AG10803 (cell line): ENCODE measurements around the gene ARMC2.
"Not testable (repeated sequence)": the region's sequence is repeated elsewhere in the genome, so short reads cannot be mapped to it uniquely, and the experiment has no call there.

Experiments used
- DNase-seq: peaks from one replicate; pipeline ENCODE4 v3.0.0; 2010; ENCODE audit warnings: low read depth
- H3K4me3 ChIP-seq: 2 replicates; pipeline ENCODE4 v1.5.1; 2011; ENCODE audit warnings: mild to moderate bottlenecking, low read length, control low read depth
- TF ChIP-seq, protein P1 (sequence below): conservative IDR thresholded peaks from 2 replicates; pipeline ENCODE4 v1.5.1; 2011; ENCODE audit warnings: mild to moderate bottlenecking, low read length, control low read depth, inconsistent platforms

ARMC2 gene

DNA sequence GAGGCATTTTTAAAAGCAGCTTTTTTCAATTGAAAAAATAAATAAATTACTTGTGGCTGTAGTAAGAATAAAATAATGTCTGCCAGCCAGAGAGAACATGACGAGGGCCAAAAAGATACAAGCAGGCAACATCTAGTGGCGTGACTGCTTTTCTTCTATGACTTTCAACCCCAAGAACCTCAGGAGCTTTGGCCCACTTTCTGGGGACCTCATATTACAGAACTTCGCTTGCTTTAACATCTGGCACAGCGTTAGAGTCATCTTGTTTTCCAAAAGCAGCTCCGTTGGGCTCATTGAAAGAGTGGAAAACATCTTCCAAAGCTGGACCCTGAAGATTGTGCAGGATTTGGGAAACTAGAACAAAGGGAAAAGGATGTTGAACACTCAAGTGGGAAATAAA, 67.0 kb downstream of the ARMC2 start:
- TF ChIP-seq, protein P1, sequence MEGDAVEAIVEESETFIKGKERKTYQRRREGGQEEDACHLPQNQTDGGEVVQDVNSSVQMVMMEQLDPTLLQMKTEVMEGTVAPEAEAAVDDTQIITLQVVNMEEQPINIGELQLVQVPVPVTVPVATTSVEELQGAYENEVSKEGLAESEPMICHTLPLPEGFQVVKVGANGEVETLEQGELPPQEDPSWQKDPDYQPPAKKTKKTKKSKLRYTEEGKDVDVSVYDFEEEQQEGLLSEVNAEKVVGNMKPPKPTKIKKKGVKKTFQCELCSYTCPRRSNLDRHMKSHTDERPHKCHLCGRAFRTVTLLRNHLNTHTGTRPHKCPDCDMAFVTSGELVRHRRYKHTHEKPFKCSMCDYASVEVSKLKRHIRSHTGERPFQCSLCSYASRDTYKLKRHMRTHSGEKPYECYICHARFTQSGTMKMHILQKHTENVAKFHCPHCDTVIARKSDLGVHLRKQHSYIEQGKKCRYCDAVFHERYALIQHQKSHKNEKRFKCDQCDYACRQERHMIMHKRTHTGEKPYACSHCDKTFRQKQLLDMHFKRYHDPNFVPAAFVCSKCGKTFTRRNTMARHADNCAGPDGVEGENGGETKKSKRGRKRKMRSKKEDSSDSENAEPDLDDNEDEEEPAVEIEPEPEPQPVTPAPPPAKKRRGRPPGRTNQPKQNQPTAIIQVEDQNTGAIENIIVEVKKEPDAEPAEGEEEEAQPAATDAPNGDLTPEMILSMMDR = no peak
- H3K4me3 ChIP-seq = no peak overlapping the region
- no peak for DNase-seq

DNA sequence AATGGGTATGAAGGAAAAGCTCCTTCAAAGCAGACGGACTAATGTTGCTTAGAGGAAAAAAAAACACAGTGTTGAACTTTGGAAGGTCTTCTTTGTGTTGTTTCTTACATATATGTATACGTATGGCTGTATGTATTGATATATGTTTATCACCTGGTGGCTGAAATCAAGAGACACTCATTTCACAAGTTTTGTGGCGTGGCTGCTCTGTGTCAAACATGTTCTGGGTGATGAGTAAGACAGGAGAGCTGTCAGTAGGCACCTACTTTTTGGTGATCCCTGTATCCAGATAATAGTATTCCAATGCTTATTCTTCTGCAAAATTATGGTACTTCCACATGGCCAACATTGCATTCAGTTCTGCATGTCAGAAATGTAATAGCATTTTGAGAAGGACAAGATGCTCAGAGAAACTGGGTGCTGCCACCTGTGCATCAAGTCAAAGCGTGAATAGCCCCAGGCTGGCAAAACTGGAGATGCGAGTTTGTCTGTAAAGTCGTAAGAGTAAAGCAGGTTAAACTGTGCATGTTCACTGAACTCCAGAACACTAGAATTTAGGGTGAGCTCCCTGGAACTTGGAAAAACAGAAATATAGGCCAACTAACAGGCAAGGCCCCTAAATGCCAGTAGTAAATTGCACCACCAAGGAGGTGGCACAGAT, 67.9 kb downstream of the ARMC2 start:
- TF ChIP-seq, protein P1 = no peak
- no peak overlapping the region for H3K4me3 ChIP-seq
- no peak for DNase-seq

DNA sequence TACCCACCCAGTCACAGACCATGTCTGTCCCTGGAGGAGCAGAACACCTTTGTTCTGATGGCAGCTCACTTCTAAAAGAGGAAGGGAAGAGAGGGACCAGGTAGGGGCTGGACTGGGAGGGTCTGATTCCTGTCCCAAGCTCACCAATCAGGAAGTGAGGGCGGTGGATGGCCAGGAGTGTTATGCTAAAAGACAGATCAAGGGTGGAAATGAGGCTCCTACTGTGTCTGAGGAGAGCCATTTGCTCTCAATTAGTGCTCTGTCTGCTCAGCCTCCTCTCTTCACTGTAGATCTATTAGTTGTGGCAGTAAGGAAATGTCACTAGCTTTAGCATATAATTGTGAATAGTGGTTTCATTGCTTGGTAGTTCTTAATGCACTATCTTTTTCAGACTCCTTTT, 72.5 kb downstream of the ARMC2 start:
- DNase-seq = no peak
- H3K4me3 ChIP-seq = no peak overlapping the region
- TF ChIP-seq, protein P1 = no peak

DNA sequence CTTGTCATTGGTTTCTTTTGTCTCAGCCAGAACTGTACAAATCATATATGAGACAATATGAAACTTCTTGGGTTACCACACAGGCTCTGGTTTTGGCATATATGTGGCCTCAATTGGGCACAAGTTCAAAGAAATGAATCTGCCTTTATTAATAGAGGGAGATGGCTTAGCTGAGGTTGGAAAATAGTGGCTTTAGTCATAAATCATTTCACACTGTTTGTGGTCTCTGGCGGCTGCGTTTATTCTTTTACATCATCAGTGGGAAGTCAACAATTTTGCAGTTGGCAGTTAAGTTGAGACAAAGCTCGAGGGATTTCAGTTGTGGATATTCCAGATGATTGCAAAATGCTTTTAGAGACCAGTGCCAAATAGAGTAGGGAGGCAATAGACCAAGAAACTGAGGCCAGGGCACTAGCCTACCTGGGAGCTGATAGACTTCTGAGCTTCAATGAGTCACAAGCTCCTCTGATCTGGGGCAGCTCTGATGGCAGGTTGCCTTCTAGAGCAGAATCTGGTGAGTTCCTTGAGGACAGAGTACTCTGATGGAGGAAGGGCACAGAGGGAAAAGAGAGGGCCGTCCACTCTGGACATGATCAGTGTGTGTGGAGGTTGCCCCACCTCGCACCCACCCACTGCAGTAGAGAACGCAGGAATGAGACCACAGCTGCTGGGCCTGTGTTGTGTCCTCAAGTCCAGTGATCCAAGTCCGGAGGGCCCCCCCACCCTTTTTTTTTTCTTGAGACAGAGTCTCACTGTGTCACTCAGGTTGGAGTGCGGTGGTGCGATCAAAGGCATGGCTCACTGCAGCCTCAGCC, 73.5 kb downstream of the ARMC2 start:
- DNase-seq = peak; percentile 91
- TF ChIP-seq, protein P1 = no peak
- H3K4me3 ChIP-seq = no peak overlapping the region

DNA sequence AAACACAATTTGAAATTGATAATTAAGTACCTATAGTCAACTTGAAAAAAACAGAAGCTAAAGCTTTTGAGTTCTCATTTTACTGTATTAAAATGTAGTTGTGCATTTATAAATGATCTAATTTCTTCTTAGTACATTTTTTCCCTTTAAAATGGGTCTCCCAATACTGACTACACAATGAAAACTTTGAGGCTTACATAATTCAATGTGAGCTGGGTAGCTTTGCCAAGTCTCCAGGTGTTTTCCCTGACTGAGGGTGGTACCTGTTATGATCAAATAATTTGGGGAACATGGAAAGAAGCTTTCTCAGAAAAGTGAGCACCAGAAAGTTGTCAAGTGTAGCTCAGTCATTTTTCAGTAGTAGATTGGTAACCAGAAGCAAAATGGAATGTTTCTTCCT, 74.3 kb downstream of the ARMC2 start:
- TF ChIP-seq, protein P1 = no peak
- no peak for DNase-seq
- no peak overlapping the region for H3K4me3 ChIP-seq

DNA sequence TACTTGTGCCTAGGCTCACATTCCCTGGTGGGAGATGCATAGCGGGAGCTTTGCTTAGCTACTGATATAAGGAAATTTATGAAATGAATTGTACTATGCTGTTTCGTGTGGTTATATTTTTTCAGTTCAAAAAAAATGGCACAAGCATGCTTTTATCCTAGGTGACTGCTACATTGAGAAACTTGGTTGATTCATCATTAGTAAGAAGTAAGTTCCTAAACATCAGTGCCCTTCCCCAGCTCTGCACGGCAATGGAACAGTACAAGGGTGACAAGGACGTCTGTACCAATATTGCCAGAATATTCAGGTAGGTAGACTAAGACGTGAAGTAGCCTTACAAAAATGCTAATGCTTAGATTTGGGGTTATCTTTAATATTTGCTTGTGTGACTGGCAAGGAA, 79.7 kb downstream of the ARMC2 start:
- TF ChIP-seq, protein P1 = no peak
- no peak for DNase-seq
- H3K4me3 ChIP-seq = no peak overlapping the region

DNA sequence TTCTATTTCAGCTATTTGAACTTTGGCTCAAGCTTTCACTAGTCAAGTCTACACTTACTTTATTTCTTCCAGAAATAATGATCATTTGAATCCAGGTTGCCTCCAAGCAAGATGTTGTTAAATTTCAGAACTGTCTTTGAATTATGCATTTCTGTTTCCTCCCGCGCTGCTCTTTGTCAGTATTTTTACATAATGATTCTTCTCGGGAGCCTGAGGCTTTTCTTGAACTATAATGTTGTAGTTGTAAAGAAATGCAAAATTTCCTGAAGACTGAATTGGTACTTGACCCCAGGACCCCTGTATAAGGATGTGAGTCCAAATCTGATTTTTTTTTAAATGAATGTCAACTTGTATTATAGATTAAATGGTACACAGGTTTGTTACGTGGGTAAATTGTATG, 80.4 kb downstream of the ARMC2 start:
- no peak overlapping the region for H3K4me3 ChIP-seq
- TF ChIP-seq, protein P1 = no peak
- DNase-seq = no peak

DNA sequence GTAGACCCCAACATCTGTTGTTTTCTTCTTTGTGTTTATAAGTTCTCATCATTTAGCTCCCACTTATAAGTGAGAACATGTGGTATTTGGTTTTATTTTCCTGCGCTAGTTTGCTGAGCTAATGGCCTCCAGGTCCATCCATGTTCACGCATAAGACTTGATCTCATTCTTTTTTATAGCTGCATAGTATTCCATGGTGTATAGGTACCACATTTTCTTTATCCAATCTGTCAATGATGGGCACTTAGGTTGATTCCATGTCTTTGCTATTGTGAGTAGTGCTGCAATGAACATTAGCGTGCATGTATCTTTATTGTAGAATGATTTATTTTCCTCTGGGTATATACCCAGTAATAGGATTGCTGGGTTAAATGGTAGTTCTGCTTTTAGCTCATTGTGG, 82.9 kb downstream of the ARMC2 start:
- H3K4me3 ChIP-seq, DNase-seq: not testable (repeated sequence)
